ENCODE results near the gene PIP5KL1. TPM values are rescaled to one million over a fixed set of nuclear protein-coding genes. Genes with fewer than 3 reads are reported as not detected.

The PIP5KL1 gene
- total and polyA plus RNA-seq, 4 donors, result 2.7 to 19.1 (median 11.9) TPM

- Histone ChIP-seq H3K36me3 (ENCODE audit: control insufficient read depth, insufficient read depth, low read length) (peaks cover 20% of the 10 kb centered on the region), H3K27ac (ENCODE audit: low read depth, low read length) (no peak overlapping the region), H3K27me3 (ENCODE audit: control insufficient read depth, insufficient read depth, low read length) (peaks cover 6% of the 10 kb centered on the region), H3K4me3 (ENCODE audit: low read depth, low read length) (no peak overlapping the region), H3K4me1 (ENCODE audit: control insufficient read depth, insufficient read depth, low read length) (peaks cover 44% of the 10 kb centered on the region), H3K9me3 (ENCODE audit: control insufficient read depth, insufficient read depth, low read length) (no peaks in the 10 kb centered on the region)
- WGBS (ENCODE audit: insufficient coverage), result 89% methylated on average over 6 of the region's 8 CpGs
- no peak for DNase-seq (ENCODE audit: low read depth in 4 of 6, low spot score in 6 of 6)
Observed at GRCh38 chr9:127918183-127919107, 12.1 kb downstream of the PIP5KL1 start.

GRCh38 chr9:127917603-127918002 is 13.0 kb downstream of the PIP5KL1 start:
- Histone ChIP-seq H3K27ac (ENCODE audit: low read depth, low read length) (no peak overlapping the region), H3K27me3 (ENCODE audit: control insufficient read depth, insufficient read depth, low read length) (peaks cover 4% of the 10 kb centered on the region), H3K4me1 (ENCODE audit: control insufficient read depth, insufficient read depth, low read length) (peaks cover 44% of the 10 kb centered on the region), H3K9me3 (ENCODE audit: control insufficient read depth, insufficient read depth, low read length) (no peaks in the 10 kb centered on the region), H3K4me3 (ENCODE audit: low read depth, low read length) (no peak overlapping the region), H3K36me3 (ENCODE audit: control insufficient read depth, insufficient read depth, low read length) (peaks cover 26% of the 10 kb centered on the region)
- no peak for DNase-seq (ENCODE audit: low read depth in 4 of 6, low spot score in 6 of 6)
- WGBS (ENCODE audit: insufficient coverage), result 85% methylated on average over 6 of the region's 6 CpGs

- Histone ChIP-seq H3K9me3 (ENCODE audit: control insufficient read depth, insufficient read depth, low read length) (no peaks in the 10 kb centered on the region), H3K27ac (ENCODE audit: low read depth, low read length) (peak within 1 kb of the TSS; percentile 75), H3K36me3 (ENCODE audit: control insufficient read depth, insufficient read depth, low read length) (peaks cover 31% of the 10 kb centered on the region), H3K4me1 (ENCODE audit: control insufficient read depth, insufficient read depth, low read length) (peaks cover 43% of the 10 kb centered on the region), H3K4me3 (ENCODE audit: low read depth, low read length) (peak within 1 kb of the TSS; percentile 76), H3K27me3 (ENCODE audit: control insufficient read depth, insufficient read depth, low read length) (peaks cover 2% of the 10 kb centered on the region)
- under 1% methylated on average over 62 of the region's 71 CpGs for WGBS (ENCODE audit: insufficient coverage)
- DNase-seq (ENCODE audit: low read depth in 4 of 6, low spot score in 6 of 6), result peak in 5 of 6 donors; percentile 78 to 95 (median 85)
Observed at GRCh38 chr9:127916720-127917581, 13.6 kb downstream of the PIP5KL1 start, which contains the start of gene ST6GALNAC4. ST6GALNAC4 (minus strand) TSS chr9:127917041; CDS start chr9:127916419, 622 bp downstream.

GRCh38 chr9:127915801-127916719 is 14.5 kb downstream of the PIP5KL1 start:
- H3K36me3 ChIP-seq (ENCODE audit: control insufficient read depth, insufficient read depth, low read length), result peaks cover 32% of the 10 kb centered on the region
- DNase-seq (ENCODE audit: low read depth in 4 of 6, low spot score in 6 of 6), result no peak
- H3K27me3 ChIP-seq (ENCODE audit: control insufficient read depth, insufficient read depth, low read length), result no peaks in the 10 kb centered on the region
- WGBS (ENCODE audit: insufficient coverage), result 37% methylated on average over 15 of the region's 27 CpGs
- peaks cover 34% of the 10 kb centered on the region for H3K4me1 ChIP-seq (ENCODE audit: control insufficient read depth, insufficient read depth, low read length)
- H3K9me3 ChIP-seq (ENCODE audit: control insufficient read depth, insufficient read depth, low read length), result no peaks in the 10 kb centered on the region
- peak overlapping the region; percentile 76 for H3K4me3 ChIP-seq (ENCODE audit: low read depth, low read length)
- H3K27ac ChIP-seq (ENCODE audit: low read depth, low read length), result peak overlapping the region; percentile 75

GRCh38 chr9:127915325-127915752 is 15.2 kb downstream of the PIP5KL1 start:
- DNase-seq (ENCODE audit: low read depth in 4 of 6, low spot score in 6 of 6), result no peak
- Histone ChIP-seq H3K4me1 (ENCODE audit: control insufficient read depth, insufficient read depth, low read length) (peaks cover 38% of the 10 kb centered on the region), H3K27ac (ENCODE audit: low read depth, low read length) (no peak overlapping the region), H3K36me3 (ENCODE audit: control insufficient read depth, insufficient read depth, low read length) (peaks cover 37% of the 10 kb centered on the region), H3K9me3 (ENCODE audit: control insufficient read depth, insufficient read depth, low read length) (no peaks in the 10 kb centered on the region), H3K4me3 (ENCODE audit: low read depth, low read length) (no peak overlapping the region), H3K27me3 (ENCODE audit: control insufficient read depth, insufficient read depth, low read length) (no peaks in the 10 kb centered on the region)
- WGBS (ENCODE audit: insufficient coverage), result 93% methylated on average over 3 of the region's 5 CpGs

GRCh38 chr9:127913682-127914081 is 16.9 kb downstream of the PIP5KL1 start:
- H3K36me3 ChIP-seq (ENCODE audit: control insufficient read depth, insufficient read depth, low read length), result peaks cover 48% of the 10 kb centered on the region
- H3K4me1 ChIP-seq (ENCODE audit: control insufficient read depth, insufficient read depth, low read length), result peaks cover 38% of the 10 kb centered on the region
- WGBS (ENCODE audit: insufficient coverage), result 96% methylated on average over 10 of the region's 11 CpGs
- no peaks in the 10 kb centered on the region for H3K9me3 ChIP-seq (ENCODE audit: control insufficient read depth, insufficient read depth, low read length)
- H3K27me3 ChIP-seq (ENCODE audit: control insufficient read depth, insufficient read depth, low read length), result no peaks in the 10 kb centered on the region
- no peak for DNase-seq (ENCODE audit: low read depth in 4 of 6, low spot score in 6 of 6)
- no peak overlapping the region for H3K4me3 ChIP-seq (ENCODE audit: low read depth, low read length)
- no peak overlapping the region for H3K27ac ChIP-seq (ENCODE audit: low read depth, low read length)

GRCh38 chr9:127912882-127913281 is 17.7 kb downstream of the PIP5KL1 start:
- Histone ChIP-seq H3K9me3 (ENCODE audit: control insufficient read depth, insufficient read depth, low read length) (no peaks in the 10 kb centered on the region), H3K36me3 (ENCODE audit: control insufficient read depth, insufficient read depth, low read length) (peaks cover 56% of the 10 kb centered on the region), H3K4me1 (ENCODE audit: control insufficient read depth, insufficient read depth, low read length) (peaks cover 33% of the 10 kb centered on the region), H3K27ac (ENCODE audit: low read depth, low read length) (no peak overlapping the region), H3K4me3 (ENCODE audit: low read depth, low read length) (no peak overlapping the region), H3K27me3 (ENCODE audit: control insufficient read depth, insufficient read depth, low read length) (no peaks in the 10 kb centered on the region)
- no peak for DNase-seq (ENCODE audit: low read depth in 4 of 6, low spot score in 6 of 6)
- 87% methylated on average over 3 of the region's 5 CpGs for WGBS (ENCODE audit: insufficient coverage)

GRCh38 chr9:127912296-127912695 is 18.3 kb downstream of the PIP5KL1 start:
- 94% methylated on average over 31 of the region's 31 CpGs for WGBS (ENCODE audit: insufficient coverage)
- DNase-seq (ENCODE audit: low read depth in 4 of 6, low spot score in 6 of 6), result no peak
- no peaks in the 10 kb centered on the region for H3K27me3 ChIP-seq (ENCODE audit: control insufficient read depth, insufficient read depth, low read length)
- no peak overlapping the region for H3K4me3 ChIP-seq (ENCODE audit: low read depth, low read length)
- peaks cover 62% of the 10 kb centered on the region for H3K36me3 ChIP-seq (ENCODE audit: control insufficient read depth, insufficient read depth, low read length)
- H3K9me3 ChIP-seq (ENCODE audit: control insufficient read depth, insufficient read depth, low read length), result no peaks in the 10 kb centered on the region
- H3K27ac ChIP-seq (ENCODE audit: low read depth, low read length), result no peak overlapping the region
- H3K4me1 ChIP-seq (ENCODE audit: control insufficient read depth, insufficient read depth, low read length), result peaks cover 27% of the 10 kb centered on the region

Measured in spinal cord (tissue), 10 donors.